HG02759 (cell line): ENCODE data around the gene DIP2C.
"Not testable (repeated sequence)": the region's sequence is repeated elsewhere in the genome, so short reads cannot be mapped to it uniquely, and the experiment has no call there.

Experiments used
- ATAC-seq: cut with Tn5 transposase; IDR thresholded peaks from one replicate; pipeline ENCODE4 v1.9.1; 2021; ENCODE audit warnings: mild to moderate bottlenecking, moderate library complexity; ENCODE audit not compliant: unreplicated experiment

DIP2C gene

GRCh38 chr10:406976-407375 lies 282.5 kb downstream of the DIP2C start:
- no peak for ATAC-seq

- ATAC-seq, result no peak
Observed at GRCh38 chr10:405648-406047, 283.8 kb downstream of the DIP2C start.

GRCh38 chr10:404991-405390 lies 284.5 kb downstream of the DIP2C start:
- ATAC-seq, result no peak

- ATAC-seq, result no peak
Observed at GRCh38 chr10:404346-404745, 285.1 kb downstream of the DIP2C start.

GRCh38 chr10:398954-399353 lies 290.5 kb downstream of the DIP2C start:
- ATAC-seq, result no peak

GRCh38 chr10:397321-398068 lies 292.0 kb downstream of the DIP2C start:
- no peak for ATAC-seq

- no peak for ATAC-seq
Observed at GRCh38 chr10:396535-397220, 292.8 kb downstream of the DIP2C start.

- no peak for ATAC-seq
Observed at GRCh38 chr10:396107-396506, 293.4 kb downstream of the DIP2C start.

- ATAC-seq, result no peak
Observed at GRCh38 chr10:395665-396064, 293.8 kb downstream of the DIP2C start.

- ATAC-seq, result not testable (repeated sequence)
Observed at GRCh38 chr10:394439-395101, 294.9 kb downstream of the DIP2C start.

- no peak for ATAC-seq
Observed at GRCh38 chr10:393787-394438, 295.6 kb downstream of the DIP2C start.

GRCh38 chr10:393106-393745 lies 296.2 kb downstream of the DIP2C start:
- ATAC-seq, result no peak

GRCh38 chr10:392705-393037 lies 296.8 kb downstream of the DIP2C start:
- no peak for ATAC-seq

- no peak for ATAC-seq
Observed at GRCh38 chr10:391847-392704, 297.4 kb downstream of the DIP2C start.

GRCh38 chr10:391305-391704 lies 298.2 kb downstream of the DIP2C start:
- ATAC-seq, result no peak

- no peak for ATAC-seq
Observed at GRCh38 chr10:390449-391100, 298.9 kb downstream of the DIP2C start.

GRCh38 chr10:389836-390448 lies 299.5 kb downstream of the DIP2C start:
- ATAC-seq, result no peak

- ATAC-seq, result no peak
Observed at GRCh38 chr10:389261-389790, 300.1 kb downstream of the DIP2C start.

- no peak for ATAC-seq
Observed at GRCh38 chr10:388661-389045, 300.8 kb downstream of the DIP2C start.
